Chondrocyte (in vitro differentiated cells): Measurements from ENCODE around the gene CEP120. TPM values are rescaled to one million over a fixed set of nuclear protein-coding genes. Genes with fewer than 3 reads are reported as not detected.
A peak's percentile ranks its signal among the peaks of the same experiment; 100 is the strongest.

Experiments used
- DNase-seq: peaks from one replicate; pipeline ENCODE4 v3.0.0; 2021; ENCODE audit warnings: mixed read lengths, low spot score
- H3K27ac Mint-ChIP-seq: one replicate; pipeline ENCODE4 v1.8.0; 2021; ENCODE audit warnings: mild to moderate bottlenecking, moderate library complexity, mixed read lengths; ENCODE audit not compliant: unreplicated experiment
- H3K27me3 Mint-ChIP-seq: 2 replicates; pipeline ENCODE4 v1.8.0; 2021; ENCODE audit warnings: low read depth, mixed read lengths
- H3K36me3 Mint-ChIP-seq: 2 replicates; pipeline ENCODE4 v1.8.0; 2021; ENCODE audit warnings: low read depth, mixed read lengths
- H3K4me1 Mint-ChIP-seq: 2 replicates; pipeline ENCODE4 v1.8.0; 2021; ENCODE audit warnings: low read depth, mild to moderate bottlenecking, mixed read lengths
- H3K4me3 Mint-ChIP-seq: one replicate; pipeline ENCODE4 v1.8.0; 2021; ENCODE audit warnings: mild to moderate bottlenecking, moderate library complexity, mixed read lengths; ENCODE audit not compliant: unreplicated experiment
- H3K9me3 Mint-ChIP-seq: 2 replicates; pipeline ENCODE4 v1.8.0; 2021; ENCODE audit warnings: low read depth, mixed read lengths
- CTCF ChIP-seq: fragments of 200-600 bp; sonication (generic); IDR thresholded peaks from 2 replicates; pipeline ENCODE4 v1.5.0; 2021; ENCODE audit warnings: antibody characterized with exemption, mild to moderate bottlenecking, moderate library complexity
- total RNA-seq: library from RNA; stranded (reverse); gene quantifications from 3 replicates; pipeline ENCODE4 v1.2.1, GENCODE V29; 2021

The CEP120 gene
- total RNA-seq, 1 donor from 2014 or later, result 21.1 TPM

- TF ChIP-seq CTCF, result no peak
- Mint-ChIP-seq H3K27ac (no peak overlapping the region), H3K27me3 (no peaks in the 10 kb centered on the region), H3K36me3 (peaks cover 30% of the 10 kb centered on the region), H3K9me3 (no peaks in the 10 kb centered on the region), H3K4me1 (peaks cover 4% of the 10 kb centered on the region), H3K4me3 (no peak overlapping the region)
- DNase-seq, result no peak
Measured at GRCh38 chr5:123382252-123382651, 41.0 kb downstream of the CEP120 start.

- Mint-ChIP-seq H3K27me3 (no peaks in the 10 kb centered on the region), H3K9me3 (no peaks in the 10 kb centered on the region), H3K36me3 (peaks cover 30% of the 10 kb centered on the region), H3K27ac (no peak overlapping the region), H3K4me1 (no peaks in the 10 kb centered on the region), H3K4me3 (no peak overlapping the region)
- TF ChIP-seq CTCF, result peak; percentile 74
- DNase-seq, result no peak
Measured at GRCh38 chr5:123371575-123372179, 51.5 kb downstream of the CEP120 start.

- no peak for DNase-seq
- peaks cover 16% of the 10 kb centered on the region for H3K36me3 Mint-ChIP-seq
- H3K27ac Mint-ChIP-seq, result no peak overlapping the region
- no peak overlapping the region for H3K4me3 Mint-ChIP-seq
- H3K9me3 Mint-ChIP-seq, result no peaks in the 10 kb centered on the region
- peaks cover 13% of the 10 kb centered on the region for H3K4me1 Mint-ChIP-seq
- no peak for TF ChIP-seq CTCF
- H3K27me3 Mint-ChIP-seq, result no peaks in the 10 kb centered on the region
Measured at GRCh38 chr5:123369371-123369968, 53.7 kb downstream of the CEP120 start.

- peak; percentile 82 for TF ChIP-seq CTCF
- Mint-ChIP-seq H3K4me3 (no peak overlapping the region), H3K36me3 (peaks cover 11% of the 10 kb centered on the region), H3K27ac (no peak overlapping the region), H3K9me3 (no peaks in the 10 kb centered on the region), H3K27me3 (no peaks in the 10 kb centered on the region), H3K4me1 (peaks cover 20% of the 10 kb centered on the region)
- DNase-seq, result no peak
Measured at GRCh38 chr5:123367739-123368138, 55.5 kb downstream of the CEP120 start.

- H3K4me3 Mint-ChIP-seq, result no peak overlapping the region
- H3K27me3 Mint-ChIP-seq, result no peaks in the 10 kb centered on the region
- peaks cover 26% of the 10 kb centered on the region for H3K4me1 Mint-ChIP-seq
- H3K27ac Mint-ChIP-seq, result no peak overlapping the region
- peaks cover 7% of the 10 kb centered on the region for H3K36me3 Mint-ChIP-seq
- DNase-seq, result no peak
- no peaks in the 10 kb centered on the region for H3K9me3 Mint-ChIP-seq
- no peak for TF ChIP-seq CTCF
Measured at GRCh38 chr5:123365156-123365555, 58.0 kb downstream of the CEP120 start.
